HepG2 (cell line): Measurements from ENCODE around the gene RCHY1. TPM values are rescaled to one million over a fixed set of nuclear protein-coding genes. Genes with fewer than 3 reads are reported as not detected.

ENCODE experiments used
- ASH2L ChIP-seq: fragments of 300-600, 200-600 bp; sonication (generic); IDR thresholded peaks from 2 replicates; pipeline ENCODE4 v1.7.0; 2017; ENCODE audit warnings: low read depth, mild to moderate bottlenecking, moderate library complexity, mixed read lengths, low read length; ENCODE audit not compliant: insufficient read length
- ATF3 ChIP-seq: sonication (generic); formaldehyde crosslinking; IDR thresholded peaks from 2 replicates; pipeline ENCODE4 v1.4.0; 2020; ENCODE audit warnings: missing genetic modification reagents
- ATF7-NPFF ChIP-seq: sonication (generic); formaldehyde crosslinking; IDR thresholded peaks from 2 replicates; pipeline ENCODE4 v1.8.1; 2023; ENCODE audit warnings: mild to moderate bottlenecking, low read depth, missing genetic modification reagents, moderate library complexity
- DDIT3 ChIP-seq: sonication (generic); formaldehyde crosslinking; IDR thresholded peaks from 2 replicates; pipeline ENCODE4 v1.4.0; 2020; ENCODE audit warnings: mild to moderate bottlenecking, missing genetic modification reagents
- DNMT3B ChIP-seq: conservative IDR thresholded peaks from 2 replicates; pipeline ENCODE4 v1.6.1; 2016; ENCODE audit warnings: missing biosample characterization, control low read depth
- FOXJ3 ChIP-seq: sonication (generic); formaldehyde crosslinking; IDR thresholded peaks from 2 replicates; pipeline ENCODE4 v1.4.0; 2020; ENCODE audit warnings: missing genetic modification reagents, mild to moderate bottlenecking, borderline replicate concordance
- HIC2 ChIP-seq: sonication (generic); formaldehyde crosslinking; IDR thresholded peaks from 2 replicates; pipeline ENCODE4 v1.9.0; 2022; ENCODE audit warnings: low read depth, missing genetic modification reagents
- HNRNPL ChIP-seq: fragments of 200-400 bp; formaldehyde crosslinking; IDR thresholded peaks from 2 replicates; pipeline ENCODE4 v1.6.1; 2017; ENCODE audit warnings: mild to moderate bottlenecking, low read depth, low read length
- KDM2A ChIP-seq: sonication (generic); formaldehyde crosslinking; IDR thresholded peaks from 2 replicates; pipeline ENCODE4 v1.4.0; 2020; ENCODE audit warnings: low read depth, missing genetic modification reagents, borderline replicate concordance
- MAFG ChIP-seq: sonication (generic); formaldehyde crosslinking; IDR thresholded peaks from 2 replicates; pipeline ENCODE4 v1.5.1; 2020; ENCODE audit warnings: mild to moderate bottlenecking, missing genetic modification reagents
- MXD4 ChIP-seq: IDR thresholded peaks from 2 replicates; pipeline ENCODE4 v1.6.1; 2016; ENCODE audit warnings: mild to moderate bottlenecking, missing biosample characterization, missing genetic modification reagents
- MYC ChIP-seq: sonication (generic); formaldehyde crosslinking; IDR thresholded peaks from 2 replicates; pipeline ENCODE4 v1.9.0; 2021; ENCODE audit warnings: missing genetic modification reagents, borderline replicate concordance
- NFRKB ChIP-seq: fragments of 450-650 bp; IDR thresholded peaks from 2 replicates; pipeline ENCODE4 v1.6.1; 2017
- NR2C2 ChIP-seq: sonication (generic); formaldehyde crosslinking; IDR thresholded peaks from 2 replicates; pipeline ENCODE4 v1.4.0; 2020; ENCODE audit warnings: missing genetic modification reagents, mild to moderate bottlenecking, moderate library complexity, borderline replicate concordance
- SMAD3 ChIP-seq: sonication (generic); formaldehyde crosslinking; IDR thresholded peaks from 2 replicates; pipeline ENCODE4 v1.4.0; 2020; ENCODE audit warnings: missing genetic modification reagents
- ZMYM2 ChIP-seq: sonication (generic); formaldehyde crosslinking; IDR thresholded peaks from 2 replicates; pipeline ENCODE4 v1.8.0; 2022; ENCODE audit warnings: mild to moderate bottlenecking, missing genetic modification reagents
- ZNF205 ChIP-seq: IDR thresholded peaks from 2 replicates; pipeline ENCODE4 v1.6.1; 2018; ENCODE audit warnings: missing biosample characterization, missing genetic modification reagents
- ZNF512B ChIP-seq: sonication (generic); formaldehyde crosslinking; IDR thresholded peaks from 2 replicates; pipeline ENCODE4 v1.5.1; 2020; ENCODE audit warnings: missing genetic modification reagents, mild to moderate bottlenecking, borderline replicate concordance
- ZNF574 ChIP-seq: sonication (generic); formaldehyde crosslinking; IDR thresholded peaks from 2 replicates; pipeline ENCODE4 v1.4.0; 2020; ENCODE audit warnings: missing genetic modification reagents
- ZNF580 ChIP-seq: IDR thresholded peaks from 2 replicates; pipeline ENCODE4 v1.6.1; 2016; ENCODE audit warnings: low read depth, borderline replicate concordance
- ZZZ3 ChIP-seq: sonication (generic); formaldehyde crosslinking; IDR thresholded peaks from 2 replicates; pipeline ENCODE4 v1.4.0; 2020; ENCODE audit warnings: missing genetic modification reagents, mild to moderate bottlenecking, borderline replicate concordance
- polyA plus RNA-seq, 8 experiments: library from polyadenylated mRNA; depleted of rRNA in 3 of 8; stranded (reverse) in 7 of 8; unstranded in 1 of 8; fragments of >200 nt; fragmentation: Illumina TruSeq in 4 of 8; extraction: Trizol in 4 of 8; gene quantifications; 2 replicates each; pipeline versions ENCODE4 v1.2.1 to v1.2.3, GENCODE V29; 2011 to 2016; ENCODE audit warnings: low read depth in 4 of 8, missing spikeins in 1 of 8, mixed read lengths in 1 of 8; ENCODE audit not compliant: insufficient read depth in 1 of 8
- total RNA-seq, 5 experiments: library from RNA; depleted of rRNA; stranded (reverse); fragments of >200 nt; fragmentation: Illumina TruSeq; extraction: Trizol; gene quantifications; 2 replicates each; pipeline ENCODE4 v1.2.3, GENCODE V29; 2016; ENCODE audit warnings: low read depth in 1 of 5

The RCHY1 gene
- total and polyA plus RNA-seq, 2 of the 13 experiments (the other 11 are each of a cell fraction or from before 2014, with no cell fraction given), result 19.9 to 30.5 TPM

- TF ChIP-seq ATF3 (CRISPR knock-in tag), result no peak
- peak; percentile 65; the same call in 1 of the 2 replicates for TF ChIP-seq ZZZ3
- TF ChIP-seq ASH2L, result peak; percentile 97
- peak; percentile 99 for TF ChIP-seq ZNF574 (CRISPR knock-in tag)
- no peak for TF ChIP-seq DNMT3B (CRISPR knock-in tag)
- TF ChIP-seq FOXJ3 (CRISPR knock-in tag), result no peak
- peak; percentile 88; the same call in 1 of the 2 replicates for TF ChIP-seq ZNF580 (CRISPR knock-in tag)
- TF ChIP-seq MYC (CRISPR knock-in tag), result peak; percentile 80; the same call in 1 of the 2 replicates
- no peak; the same call in 1 of the 2 replicates for TF ChIP-seq ZNF205
- TF ChIP-seq HNRNPL, result peak; percentile 68; the same call in 1 of the 2 replicates
- no peak for TF ChIP-seq HIC2 (CRISPR knock-in tag)
- TF ChIP-seq MAFG, result no peak
- peak; percentile 88 for TF ChIP-seq NR2C2 (CRISPR knock-in tag)
- TF ChIP-seq DDIT3 (CRISPR knock-in tag), result no peak
- peak; percentile 28; the same call in 1 of the 2 replicates for TF ChIP-seq MXD4 (CRISPR knock-in tag)
- TF ChIP-seq SMAD3 (CRISPR knock-in tag), result no peak; the same call in 1 of the 2 replicates
- TF ChIP-seq ZNF512B (CRISPR knock-in tag), result no peak
- peak; percentile 90 for TF ChIP-seq KDM2A (CRISPR knock-in tag)
- TF ChIP-seq ZMYM2 (CRISPR knock-in tag), result no peak; the same call in 1 of the 2 replicates
- TF ChIP-seq ATF7-NPFF, result peak; percentile 86
- no peak for TF ChIP-seq NFRKB
Measured at GRCh38 chr4:75514131-75514948, at the start of gene RCHY1, which contains the start of gene THAP6 (continued).
